ENCODE results near the gene PTPN20.

PTPN20 gene

DNA sequence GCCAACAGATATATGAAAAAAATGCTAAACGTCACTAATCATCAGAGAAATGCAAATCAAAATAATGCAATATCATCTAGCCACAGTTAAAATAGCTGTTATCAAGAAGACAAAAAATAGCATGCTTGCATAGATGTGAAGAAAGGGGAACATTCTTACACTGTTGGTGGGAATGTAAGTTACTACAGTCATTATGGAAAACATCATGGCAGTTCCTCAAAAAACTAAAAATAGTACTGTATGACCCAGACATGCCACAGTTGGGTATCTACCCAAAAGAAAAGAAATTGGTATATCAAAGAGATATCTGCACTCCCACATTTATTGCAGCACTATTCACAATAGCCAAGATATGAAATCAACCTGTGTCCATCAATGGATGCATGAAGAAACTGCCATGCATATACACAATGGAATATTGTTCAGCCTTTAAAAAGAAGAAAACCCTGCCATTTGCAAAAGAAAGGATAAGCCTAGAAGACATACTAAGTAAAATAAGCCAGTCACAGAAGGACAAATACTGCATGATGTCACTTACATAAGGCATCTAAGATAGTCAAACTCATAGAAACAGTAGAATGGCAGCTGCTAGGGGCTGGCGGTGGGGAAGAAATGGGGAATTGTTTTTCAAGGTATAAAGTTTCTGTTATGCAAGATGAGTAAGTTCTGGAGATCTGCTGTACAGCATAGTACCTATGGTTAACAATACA, 107.0 kb downstream of the PTPN20 start:
- DNase-seq (no peak), ATAC-seq (ENCODE audit: insufficient read depth, low read depth) (no peak)
- TF ChIP-seq EZH2 (IDR thresholded peaks at IDR 0.05; ENCODE audit: borderline replicate concordance, low read depth, low read length, severe bottlenecking), result no peak
- TF ChIP-seq CTCF (IDR thresholded peaks at IDR 0.05; ENCODE audit: borderline replicate concordance, extremely low read depth, low read length, poor library complexity, severe bottlenecking), result no peak
- Histone ChIP-seq H3K27ac (ENCODE audit: low read length) (no peak overlapping the region), H2AFZ (ENCODE audit: low read depth, low read length) (no peak overlapping the region), H3K36me3 (ENCODE audit: insufficient read depth, low read length) (no peaks in the 10 kb centered on the region), H3K79me2 (ENCODE audit: insufficient read depth, low read length) (no peaks in the 10 kb centered on the region), H3K4me3 (ENCODE audit: low read depth in 1 of 2, low read length in 2 of 2) (no peak overlapping the region), H4K20me1 (ENCODE audit: insufficient read depth, low read length) (no peaks in the 10 kb centered on the region), H3K4me1 (ENCODE audit: insufficient read depth, low read length) (no peaks in the 10 kb centered on the region), H3K4me2 (ENCODE audit: insufficient read depth, low read length) (no peak overlapping the region), H3K9me3 (ENCODE audit: insufficient read depth, low read length, severe bottlenecking) (no peaks in the 10 kb centered on the region), H3K27me3 (ENCODE audit: insufficient read depth, low read length, poor library complexity) (peaks cover 6% of the 10 kb centered on the region), H3K9ac (ENCODE audit: low read depth, low read length) (no peak overlapping the region)

GRCh38 chr10:47019155-47020145, 108.2 kb downstream of the PTPN20 start:
- no peaks in the 10 kb centered on the region for H3K79me2 ChIP-seq (ENCODE audit: insufficient read depth, low read length)
- H2AFZ ChIP-seq (ENCODE audit: low read depth, low read length), result no peak overlapping the region
- ATAC-seq (ENCODE audit: insufficient read depth, low read depth) (no peak), DNase-seq (no peak)
- peaks cover 5% of the 10 kb centered on the region; the same call in 1 of the 2 replicates for H4K20me1 ChIP-seq (ENCODE audit: insufficient read depth, low read length)
- no peaks in the 10 kb centered on the region for H3K36me3 ChIP-seq (ENCODE audit: insufficient read depth, low read length)
- H3K4me1 ChIP-seq (ENCODE audit: insufficient read depth, low read length), result no peaks in the 10 kb centered on the region
- H3K27ac ChIP-seq (ENCODE audit: low read length), result no peak overlapping the region
- H3K4me2 ChIP-seq (ENCODE audit: insufficient read depth, low read length), result no peak overlapping the region
- no peaks in the 10 kb centered on the region for H3K9me3 ChIP-seq (ENCODE audit: insufficient read depth, low read length, severe bottlenecking)
- H3K9ac ChIP-seq (ENCODE audit: low read depth, low read length), result no peak overlapping the region
- no peak overlapping the region for H3K4me3 ChIP-seq (ENCODE audit: low read depth in 1 of 2, low read length in 2 of 2)
- H3K27me3 ChIP-seq (ENCODE audit: insufficient read depth, low read length, poor library complexity), result peaks cover 6% of the 10 kb centered on the region
- TF ChIP-seq CTCF (IDR thresholded peaks at IDR 0.05; ENCODE audit: borderline replicate concordance, extremely low read depth, low read length, poor library complexity, severe bottlenecking) (no peak), EZH2 (IDR thresholded peaks at IDR 0.05; ENCODE audit: borderline replicate concordance, low read depth, low read length, severe bottlenecking) (no peak)

DNA sequence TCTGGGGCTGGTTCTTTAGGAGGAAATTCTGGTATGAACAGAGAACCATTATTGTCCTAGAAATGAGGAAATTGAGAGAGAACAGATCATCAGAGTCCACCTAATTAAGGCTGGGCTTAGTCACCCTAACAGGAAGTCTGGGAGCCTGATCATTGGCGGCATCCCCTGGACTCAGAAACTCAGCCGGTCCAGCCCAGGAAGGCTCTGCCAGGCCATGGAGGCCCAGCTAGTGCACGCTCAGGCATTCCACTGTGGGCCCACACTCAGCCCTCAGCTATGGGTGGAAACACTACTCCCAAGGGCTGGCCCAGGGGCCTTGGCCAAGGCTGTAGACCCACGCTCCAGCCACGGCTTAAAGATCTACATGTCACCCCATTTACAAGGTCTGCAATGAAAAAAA, 109.2 kb downstream of the PTPN20 start:
- Histone ChIP-seq H3K4me3 (ENCODE audit: low read depth in 1 of 2, low read length in 2 of 2) (no peak overlapping the region), H3K9ac (ENCODE audit: low read depth, low read length) (no peak overlapping the region), H3K9me3 (ENCODE audit: insufficient read depth, low read length, severe bottlenecking) (no peaks in the 10 kb centered on the region), H3K36me3 (ENCODE audit: insufficient read depth, low read length) (no peaks in the 10 kb centered on the region), H3K4me2 (ENCODE audit: insufficient read depth, low read length) (no peak overlapping the region), H3K79me2 (ENCODE audit: insufficient read depth, low read length) (no peaks in the 10 kb centered on the region), H3K4me1 (ENCODE audit: insufficient read depth, low read length) (no peaks in the 10 kb centered on the region), H2AFZ (ENCODE audit: low read depth, low read length) (no peak overlapping the region), H3K27me3 (ENCODE audit: insufficient read depth, low read length, poor library complexity) (peaks cover 6% of the 10 kb centered on the region), H4K20me1 (ENCODE audit: insufficient read depth, low read length) (peaks cover 5% of the 10 kb centered on the region; the same call in 1 of the 2 replicates), H3K27ac (ENCODE audit: low read length) (no peak overlapping the region)
- DNase-seq, result no peak
- TF ChIP-seq CTCF (IDR thresholded peaks at IDR 0.05; ENCODE audit: borderline replicate concordance, extremely low read depth, low read length, poor library complexity, severe bottlenecking) (no peak), EZH2 (IDR thresholded peaks at IDR 0.05; ENCODE audit: borderline replicate concordance, low read depth, low read length, severe bottlenecking) (no peak)
- ATAC-seq (ENCODE audit: insufficient read depth, low read depth), result no peak
